ENCODE data around the gene RBMS3.

DNA sequence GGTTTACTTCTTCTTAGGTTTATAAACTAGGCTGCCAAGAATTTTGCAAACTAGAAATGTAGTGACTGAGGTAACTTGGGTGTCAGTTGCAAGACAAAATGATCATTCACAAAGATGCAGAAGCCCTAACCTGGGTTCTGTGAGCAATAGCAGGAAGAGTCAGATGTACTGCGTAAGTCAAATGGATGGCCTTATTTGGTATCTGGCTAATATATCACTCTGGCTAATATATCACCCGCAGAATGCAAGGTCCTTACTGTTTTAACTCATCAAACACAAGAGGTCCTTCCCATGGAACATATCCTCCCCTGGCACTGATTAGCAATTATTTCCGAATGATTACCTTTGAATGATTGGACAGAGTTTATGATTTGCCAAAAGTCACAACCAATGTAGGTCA lies 37.4 kb downstream of the RBMS3 start:
- TF ChIP-seq, protein P1, sequence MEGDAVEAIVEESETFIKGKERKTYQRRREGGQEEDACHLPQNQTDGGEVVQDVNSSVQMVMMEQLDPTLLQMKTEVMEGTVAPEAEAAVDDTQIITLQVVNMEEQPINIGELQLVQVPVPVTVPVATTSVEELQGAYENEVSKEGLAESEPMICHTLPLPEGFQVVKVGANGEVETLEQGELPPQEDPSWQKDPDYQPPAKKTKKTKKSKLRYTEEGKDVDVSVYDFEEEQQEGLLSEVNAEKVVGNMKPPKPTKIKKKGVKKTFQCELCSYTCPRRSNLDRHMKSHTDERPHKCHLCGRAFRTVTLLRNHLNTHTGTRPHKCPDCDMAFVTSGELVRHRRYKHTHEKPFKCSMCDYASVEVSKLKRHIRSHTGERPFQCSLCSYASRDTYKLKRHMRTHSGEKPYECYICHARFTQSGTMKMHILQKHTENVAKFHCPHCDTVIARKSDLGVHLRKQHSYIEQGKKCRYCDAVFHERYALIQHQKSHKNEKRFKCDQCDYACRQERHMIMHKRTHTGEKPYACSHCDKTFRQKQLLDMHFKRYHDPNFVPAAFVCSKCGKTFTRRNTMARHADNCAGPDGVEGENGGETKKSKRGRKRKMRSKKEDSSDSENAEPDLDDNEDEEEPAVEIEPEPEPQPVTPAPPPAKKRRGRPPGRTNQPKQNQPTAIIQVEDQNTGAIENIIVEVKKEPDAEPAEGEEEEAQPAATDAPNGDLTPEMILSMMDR (IDR thresholded peaks at IDR 0.05; ENCODE audit: insufficient read depth, low read depth, low read length): no peak
- no peak for TF ChIP-seq EZH2 (IDR thresholded peaks at IDR 0.05; ENCODE audit: insufficient read depth, low read length)
